HG03039 (cell line): ENCODE results near the gene NKAIN2.
"Not testable (repeated sequence)": the region's sequence is repeated elsewhere in the genome, so short reads cannot be mapped to it uniquely, and the experiment has no call there.

Experiments
- ATAC-seq: cut with Tn5 transposase; IDR thresholded peaks from one replicate; pipeline ENCODE4 v1.9.1; 2021; ENCODE audit warnings: mild to moderate bottlenecking, moderate library complexity; ENCODE audit not compliant: unreplicated experiment

The NKAIN2 gene

GRCh38 chr6:124400261-124400999 lies 596.8 kb downstream of the NKAIN2 start:
- ATAC-seq, result no peak

DNA sequence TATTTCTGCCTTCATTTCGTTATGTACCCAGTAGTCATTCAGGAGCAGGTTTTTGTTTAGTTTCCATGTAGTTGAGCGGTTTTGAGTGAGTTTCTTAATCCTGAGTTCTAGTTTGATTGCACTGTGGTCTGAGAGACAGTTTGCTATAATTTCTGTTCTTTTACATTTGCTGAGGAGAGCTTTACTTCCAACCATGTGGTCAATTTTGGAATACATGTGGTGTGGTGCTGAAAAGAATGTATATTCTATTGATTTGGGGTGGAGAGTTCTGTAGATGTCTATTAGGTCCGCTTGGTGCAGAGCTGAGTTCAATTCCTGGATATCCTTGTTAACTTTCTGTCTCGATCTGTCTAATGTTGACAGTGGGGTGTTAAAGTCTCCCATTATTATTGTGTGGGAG lies 606.8 kb downstream of the NKAIN2 start:
- ATAC-seq, result not testable (repeated sequence)

GRCh38 chr6:124412657-124413056 lies 609.0 kb downstream of the NKAIN2 start:
- not testable (repeated sequence) for ATAC-seq

- no peak for ATAC-seq
Measured at GRCh38 chr6:124420116-124420840, 616.6 kb downstream of the NKAIN2 start.

GRCh38 chr6:124423621-124424020 lies 620.0 kb downstream of the NKAIN2 start:
- ATAC-seq, result no peak

- ATAC-seq, result no peak
Measured at GRCh38 chr6:124430740-124431318, 627.2 kb downstream of the NKAIN2 start.

DNA sequence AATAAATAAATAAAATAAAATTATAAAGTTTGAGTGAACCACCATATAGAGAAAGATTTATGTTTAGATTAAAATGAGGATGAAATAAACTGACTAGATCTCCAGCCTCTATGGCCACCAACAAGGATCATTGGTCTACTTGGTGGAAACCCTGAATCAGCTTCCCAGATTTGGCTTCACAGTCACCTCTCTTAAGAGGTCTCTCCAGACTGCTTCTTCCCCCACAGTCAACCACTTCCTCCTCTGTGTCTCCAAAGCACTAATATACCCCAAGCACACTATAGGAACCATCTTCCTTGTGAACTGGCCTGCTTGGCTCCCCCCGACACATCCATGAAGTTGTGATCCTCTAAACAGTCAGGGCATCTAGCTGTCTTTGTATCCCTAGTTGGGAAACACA lies 629.0 kb downstream of the NKAIN2 start:
- ATAC-seq, result no peak

- no peak for ATAC-seq
Measured at GRCh38 chr6:124433387-124434160, 629.9 kb downstream of the NKAIN2 start.

DNA sequence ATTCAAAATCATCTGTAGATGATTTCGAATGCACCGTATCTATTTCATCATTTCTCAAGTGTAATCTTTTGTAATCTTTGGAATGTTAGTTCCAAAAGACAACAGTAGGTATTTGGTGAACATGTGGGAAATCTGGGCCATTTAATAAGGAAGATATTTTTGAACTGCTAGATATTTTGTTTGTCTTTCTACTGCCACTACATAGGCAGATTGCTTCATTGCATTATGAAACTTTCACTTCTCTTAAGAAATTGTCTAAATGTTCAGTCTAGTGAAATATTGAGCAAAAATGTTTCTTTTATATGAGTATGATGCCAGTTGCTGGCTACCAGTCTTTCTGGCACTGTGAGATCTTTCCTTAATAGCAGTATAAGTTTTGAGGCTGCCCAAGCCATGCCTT lies 630.8 kb downstream of the NKAIN2 start:
- ATAC-seq, result no peak

- ATAC-seq, result no peak
Measured at GRCh38 chr6:124436803-124437202, 633.1 kb downstream of the NKAIN2 start.

- no peak for ATAC-seq
Measured at GRCh38 chr6:124438546-124439065, 634.9 kb downstream of the NKAIN2 start.

- ATAC-seq, result no peak
Measured at GRCh38 chr6:124441450-124441849, 637.8 kb downstream of the NKAIN2 start.

- no peak for ATAC-seq
Measured at GRCh38 chr6:124443541-124443940, 639.9 kb downstream of the NKAIN2 start.

GRCh38 chr6:124445581-124445980 lies 641.9 kb downstream of the NKAIN2 start:
- ATAC-seq, result no peak

GRCh38 chr6:124446961-124447360 lies 643.3 kb downstream of the NKAIN2 start:
- ATAC-seq, result no peak

- ATAC-seq, result no peak
Measured at GRCh38 chr6:124459268-124459667, 655.6 kb downstream of the NKAIN2 start.

GRCh38 chr6:124462750-124463149 lies 659.1 kb downstream of the NKAIN2 start:
- ATAC-seq, result no peak

DNA sequence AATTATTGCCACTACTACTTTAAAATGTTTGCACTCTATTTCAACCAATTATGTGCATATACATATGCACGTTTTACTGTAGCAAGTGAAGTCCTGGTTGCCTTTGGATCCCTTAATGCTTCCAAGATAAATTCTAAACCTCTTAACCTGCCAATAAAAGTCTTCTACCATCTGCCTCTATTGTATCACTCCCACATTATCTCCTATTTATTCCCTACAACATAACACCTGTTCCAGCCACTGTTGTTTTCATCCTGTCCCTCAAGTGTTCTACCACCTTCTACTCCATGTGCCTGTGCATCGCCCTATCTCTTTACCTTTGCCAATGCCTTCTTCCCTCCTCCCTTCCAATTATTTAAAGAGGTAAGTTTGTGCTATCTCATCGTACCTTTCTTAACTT lies 659.6 kb downstream of the NKAIN2 start:
- ATAC-seq, result no peak

DNA sequence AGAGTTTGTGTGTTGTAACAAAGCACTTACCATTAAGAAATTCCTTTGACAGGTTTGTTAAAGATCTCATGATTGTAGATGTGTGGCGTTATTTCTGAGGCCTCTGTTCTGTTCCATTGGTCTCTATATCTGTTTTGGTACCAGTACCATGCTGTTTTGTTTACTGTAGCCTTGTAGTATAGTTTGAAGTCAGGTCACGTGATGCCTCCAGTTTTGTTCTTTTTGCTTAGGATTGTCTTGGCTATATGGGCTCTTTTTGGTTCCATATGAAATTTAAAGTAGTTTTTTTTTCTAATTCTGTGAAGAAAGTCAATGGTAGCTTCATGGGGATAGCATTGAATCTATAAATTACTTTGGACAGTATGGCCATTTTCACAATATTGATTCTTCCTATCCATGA lies 660.9 kb downstream of the NKAIN2 start:
- not testable (repeated sequence) for ATAC-seq

GRCh38 chr6:124466949-124467348 lies 663.3 kb downstream of the NKAIN2 start:
- no peak for ATAC-seq

DNA sequence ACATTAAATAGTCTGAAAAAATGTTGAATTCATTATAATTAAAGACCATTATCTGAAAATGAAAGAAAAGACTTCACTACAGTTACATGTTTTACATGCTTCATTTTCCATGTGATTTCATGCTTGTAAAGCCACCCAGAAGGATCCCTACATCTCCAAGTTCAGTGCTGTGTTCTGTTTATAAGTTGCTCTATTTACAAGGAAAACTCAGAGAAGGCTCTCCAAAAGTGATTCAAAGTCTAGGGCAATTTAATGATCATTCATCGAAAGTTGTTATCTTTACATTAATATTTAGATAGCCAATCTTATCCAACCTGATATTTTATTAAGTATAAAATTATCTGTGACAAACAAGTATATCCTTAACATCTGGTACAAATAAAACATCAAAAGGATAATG lies 663.7 kb downstream of the NKAIN2 start:
- no peak for ATAC-seq
